AG04450 (cell line): ENCODE measurements around the gene SMYD1. TPM values are rescaled to one million over a fixed set of nuclear protein-coding genes. Genes with fewer than 3 reads are reported as not detected.

Experiments
- CTCF ChIA-PET: fragments of 300-600, 350-600 bp; formaldehyde crosslinking; extraction: SDS; loops from one replicate; lab custom pipeline; 2022; ENCODE audit warnings: antibody characterized with exemption, inconsistent platforms; lab: Charles Lee
- POLR2A ChIA-PET: fragments of 350-600 bp; formaldehyde crosslinking; extraction: SDS; loops from one replicate; lab custom pipeline; 2021; ENCODE audit warnings: antibody characterized with exemption, inconsistent platforms; lab: Yijun Ruan, JAX
- DNase-seq: peaks from one replicate; pipeline ENCODE4 v3.0.0-alpha.2; 2011; ENCODE audit warnings: low read depth, low spot score
- H3K27ac ChIP-seq: one replicate; pipeline ENCODE4 v1.5.1; 2012; ENCODE audit warnings: low read depth, low read length, control low read depth
- H3K27me3 ChIP-seq: one replicate; pipeline ENCODE4 v1.6.0; 2012; ENCODE audit warnings: low read length; ENCODE audit not compliant: control insufficient read depth, insufficient read depth
- H3K4me3 ChIP-seq: 2 replicates; pipeline ENCODE4 v1.5.1; 2011; ENCODE audit warnings: mild to moderate bottlenecking, low read depth, low read length, control low read depth
- H3K9me3 ChIP-seq: 2 replicates; pipeline ENCODE4 v1.5.1; 2012; ENCODE audit warnings: low read length; ENCODE audit not compliant: control insufficient read depth, insufficient read depth
- CTCF ChIP-seq: IDR thresholded peaks from 2 replicates; pipeline ENCODE4 v1.5.1; 2011; ENCODE audit warnings: low read depth, low read length, control low read depth, inconsistent platforms
- polyA plus RNA-seq: library from polyadenylated mRNA; depleted of rRNA; stranded (reverse); fragments of >200 nt; gene quantifications from 2 replicates; pipeline ENCODE4 v1.2.3, GENCODE V29; 2011

Gene SMYD1
- polyA plus RNA-seq, 1 experiment, result not detected

- Histone ChIP-seq H3K4me3 (no peak overlapping the region), H3K9me3 (no peaks in the 10 kb centered on the region), H3K27ac (no peak overlapping the region), H3K27me3 (no peaks in the 10 kb centered on the region)
- ChIA-PET CTCF (no interaction called here), POLR2A (no interaction called here)
- no peak for TF ChIP-seq CTCF
- no peak for DNase-seq
Measured at GRCh38 chr2:88114889-88115288, 47.3 kb downstream of the SMYD1 start.

GRCh38 chr2:88115825-88116518 lies 48.3 kb downstream of the SMYD1 start:
- no peak for DNase-seq
- TF ChIP-seq CTCF, result no peak
- ChIA-PET CTCF (no interaction called here), POLR2A (no interaction called here)
- Histone ChIP-seq H3K4me3 (no peak overlapping the region), H3K27ac (no peak overlapping the region), H3K27me3 (no peaks in the 10 kb centered on the region), H3K9me3 (no peaks in the 10 kb centered on the region)

GRCh38 chr2:88116669-88117432 lies 49.2 kb downstream of the SMYD1 start:
- TF ChIP-seq CTCF, result no peak
- Histone ChIP-seq H3K4me3 (no peak overlapping the region), H3K9me3 (no peaks in the 10 kb centered on the region), H3K27me3 (no peaks in the 10 kb centered on the region), H3K27ac (no peak overlapping the region)
- ChIA-PET POLR2A (no interaction called here), CTCF (no interaction called here)
- DNase-seq, result no peak

GRCh38 chr2:88117973-88118372 lies 50.3 kb downstream of the SMYD1 start:
- ChIA-PET POLR2A (no interaction called here), CTCF (no interaction called here)
- H3K27ac ChIP-seq, result no peak overlapping the region
- no peaks in the 10 kb centered on the region for H3K9me3 ChIP-seq
- DNase-seq, result no peak
- no peak overlapping the region for H3K4me3 ChIP-seq
- TF ChIP-seq CTCF, result no peak
- no peaks in the 10 kb centered on the region for H3K27me3 ChIP-seq

GRCh38 chr2:88121678-88122077 lies 54.1 kb downstream of the SMYD1 start:
- no peak for TF ChIP-seq CTCF
- DNase-seq, result no peak
- Histone ChIP-seq H3K4me3 (no peak overlapping the region), H3K9me3 (no peaks in the 10 kb centered on the region), H3K27me3 (no peaks in the 10 kb centered on the region), H3K27ac (no peak overlapping the region)
- ChIA-PET POLR2A (no interaction called here), CTCF (no interaction called here)
